Stimulated activated naive CD4-positive, alpha-beta T cell treated with Interleukin-2 at 50 U/mL for 16 hours (primary cell): ENCODE measurements around the gene PDLIM5.

ENCODE experiments used
- DNase-seq: peaks from one replicate; lab custom pipeline; 2025; lab: John Stamatoyannopoulos, UW

The PDLIM5 gene

GRCh38 chr4:94700298-94700697 is 248.6 kb downstream of the PDLIM5 start:
- DNase-seq, result no peak

DNA sequence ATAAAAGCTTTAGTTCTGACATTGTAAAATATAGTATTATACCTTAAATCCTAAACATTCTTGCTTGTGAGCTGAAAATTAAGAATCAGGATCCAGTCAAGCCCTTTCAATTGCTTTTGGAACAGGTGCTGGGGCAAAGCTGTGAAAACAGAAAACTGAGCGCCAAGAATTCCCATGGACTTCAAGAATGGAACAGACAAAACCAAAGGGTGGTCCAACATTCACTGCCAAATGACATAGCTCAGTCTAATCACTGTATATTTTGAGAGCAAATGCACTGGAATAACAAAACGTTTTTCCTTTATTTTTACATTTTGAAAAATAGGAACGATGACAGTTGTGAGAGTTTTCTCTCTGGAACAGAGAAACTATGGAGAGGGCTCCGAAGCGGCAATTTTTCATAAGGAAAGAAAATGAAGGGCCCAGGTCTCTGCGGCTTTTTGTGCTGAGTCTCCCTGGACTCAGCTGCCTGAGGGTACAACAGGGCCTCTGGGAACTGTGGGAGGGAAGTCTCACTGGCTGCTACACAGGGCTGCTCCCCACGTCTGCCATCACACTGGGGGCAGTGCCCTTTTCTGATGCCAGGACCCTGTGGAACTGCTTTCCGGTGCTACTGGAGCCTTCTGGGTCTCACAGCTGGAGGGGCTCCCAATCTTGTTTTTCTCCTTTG is 250.0 kb downstream of the PDLIM5 start:
- no peak for DNase-seq

DNA sequence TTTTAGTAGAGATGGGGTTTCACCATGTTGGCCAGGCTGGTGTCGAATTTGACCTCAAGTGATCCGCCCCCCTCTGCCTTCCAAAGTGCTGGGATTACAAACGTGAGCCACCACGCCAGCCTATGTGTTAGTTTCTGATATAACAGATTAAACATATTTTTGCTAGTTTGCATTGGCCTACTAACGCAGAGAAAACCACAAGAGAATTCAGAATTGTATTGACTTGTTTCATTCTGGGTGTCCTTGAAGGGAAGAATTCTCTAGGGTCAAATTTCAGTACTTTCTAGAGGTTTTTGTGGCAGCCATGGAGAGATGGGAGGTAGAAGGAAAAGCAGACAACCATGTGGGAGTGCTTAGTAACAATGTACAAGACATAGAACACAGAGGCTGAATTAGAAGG is 259.9 kb downstream of the PDLIM5 start:
- no peak for DNase-seq

GRCh38 chr4:94714365-94715160 is 262.8 kb downstream of the PDLIM5 start:
- DNase-seq, result no peak

- DNase-seq, result no peak
Measured at GRCh38 chr4:94715726-94716125, 264.0 kb downstream of the PDLIM5 start.
